Liver (tissue), 9 donors: ENCODE results near the gene GFRA4. TPM values are rescaled to one million over a fixed set of nuclear protein-coding genes. Genes with fewer than 3 reads are reported as not detected.

Source experiments
- DNase-seq: peaks from one replicate; pipeline ENCODE4 v3.0.0-alpha.2; 2017; ENCODE audit warnings: low spot score
- H3K27ac ChIP-seq, 2 donors: one replicate each; pipeline ENCODE4 v1.7.0; 2013; ENCODE audit warnings: inconsistent platforms in 2 of 2, low read length in 2 of 2, control low read depth in 1 of 2, low read depth in 1 of 2, mild to moderate bottlenecking in 1 of 2
- H3K27me3 ChIP-seq, 4 donors: one replicate each; pipeline versions ENCODE4 v1.6.1 to v1.7.0; 2013; ENCODE audit warnings: low read length in 3 of 4, inconsistent platforms in 1 of 4, mild to moderate bottlenecking in 1 of 4, moderate library complexity in 1 of 4; ENCODE audit not compliant: control insufficient read depth in 4 of 4, insufficient read depth in 4 of 4
- H3K36me3 ChIP-seq, 4 donors: one replicate each; pipeline versions ENCODE4 v1.6.1 to v1.7.0; 2013; ENCODE audit warnings: low read length in 3 of 4, mild to moderate bottlenecking in 3 of 4, low read depth in 1 of 4, moderate library complexity in 1 of 4; ENCODE audit not compliant: control insufficient read depth in 4 of 4, insufficient read depth in 3 of 4
- H3K4me1 ChIP-seq, 4 donors: one replicate each; pipeline versions ENCODE4 v1.6.1 to v1.7.0; 2013; ENCODE audit warnings: low read length in 3 of 4, mild to moderate bottlenecking in 3 of 4, moderate library complexity in 1 of 4; ENCODE audit not compliant: control insufficient read depth in 4 of 4, insufficient read depth in 4 of 4
- H3K4me3 ChIP-seq, 3 donors: one replicate each; pipeline versions ENCODE4 v1.6.1 to v1.7.0; 2013; ENCODE audit warnings: low read length in 3 of 3, control low read depth in 1 of 3, low read depth in 1 of 3, mild to moderate bottlenecking in 1 of 3
- H3K9ac ChIP-seq, 2 donors: one replicate each; pipeline ENCODE4 v1.7.0; 2013; ENCODE audit warnings: low read length in 2 of 2, mild to moderate bottlenecking in 2 of 2, moderate library complexity in 2 of 2, control low read depth in 1 of 2, low read depth in 1 of 2
- H3K9me3 ChIP-seq, 4 donors: one replicate each; pipeline versions ENCODE4 v1.6.1 to v1.7.0; 2013; ENCODE audit warnings: low read length in 3 of 4; ENCODE audit not compliant: control insufficient read depth in 4 of 4
- ATF3 ChIP-seq: IDR thresholded peaks from 2 replicates; pipeline ENCODE4 v1.6.1; 2016; ENCODE audit warnings: antibody characterized with exemption
- CTCF ChIP-seq: fragments of 150-350 bp; IDR thresholded peaks from 2 replicates; pipeline ENCODE4 v1.5.1; 2017; ENCODE audit warnings: improper control_type of control experiment, low read depth, low read length; ENCODE audit not compliant: missing input control
- FOXA1 ChIP-seq: IDR thresholded peaks from 2 replicates; pipeline ENCODE4 v1.6.1; 2016; ENCODE audit warnings: antibody characterized with exemption
- FOXA2 ChIP-seq: IDR thresholded peaks from 2 replicates; pipeline ENCODE4 v1.6.1; 2016; ENCODE audit warnings: antibody characterized with exemption
- GABPA ChIP-seq, 2 donors: IDR thresholded peaks in 1 of 2; conservative IDR thresholded peaks in 1 of 2; 2 replicates each; pipeline ENCODE4 v1.6.1; 2016; ENCODE audit warnings: antibody characterized with exemption in 2 of 2, mild to moderate bottlenecking in 1 of 2, moderate library complexity in 1 of 2
- HNF4G ChIP-seq: IDR thresholded peaks from 2 replicates; pipeline ENCODE4 v1.6.1; 2016; ENCODE audit warnings: antibody characterized with exemption
- JUND ChIP-seq, 2 donors: IDR thresholded peaks; 2 replicates each; pipeline ENCODE4 v1.6.1; 2016; ENCODE audit warnings: antibody characterized with exemption in 2 of 2
- MAX ChIP-seq: IDR thresholded peaks from 2 replicates; pipeline ENCODE4 v1.6.1; 2016; ENCODE audit warnings: antibody characterized with exemption
- NR2F2 ChIP-seq: IDR thresholded peaks from 2 replicates; pipeline ENCODE4 v1.6.1; 2016; ENCODE audit warnings: antibody characterized with exemption
- RAD21 ChIP-seq, 2 donors: IDR thresholded peaks; 2 replicates each; pipeline ENCODE4 v1.6.1; 2016; ENCODE audit warnings: antibody characterized with exemption in 2 of 2, mild to moderate bottlenecking in 2 of 2
- SP1 ChIP-seq: IDR thresholded peaks from 2 replicates; pipeline ENCODE4 v1.6.1; 2018; ENCODE audit warnings: antibody characterized with exemption, mild to moderate bottlenecking
- YY1 ChIP-seq: IDR thresholded peaks from 2 replicates; pipeline ENCODE4 v1.6.1; 2016; ENCODE audit warnings: antibody characterized with exemption, mild to moderate bottlenecking
- ZBTB33 ChIP-seq: IDR thresholded peaks from 2 replicates; pipeline ENCODE4 v1.6.1; 2016; ENCODE audit warnings: antibody characterized with exemption
- WGBS: extraction: QIAGEN DNeasy Blood & Tissue Kit; methylation state at CpG from one replicate; pipeline ENCODE4 v1.1.7; 2013; 5-methylcytosine and 5-hydroxymethylcytosine counted together
- polyA plus RNA-seq, 2 donors: library from polyadenylated mRNA; stranded (reverse) in 1 of 2; unstranded in 1 of 2; fragments of 200-250 nt in 1 of 2; fragments of >200 nt in 1 of 2; fragmentation: Nextera tagmentation in 1 of 2; extraction: Ambion mirVana in 1 of 2; gene quantifications; one replicate each; pipeline versions ENCODE4 v1.2.1 to v1.2.3, GENCODE V29; 2013 to 2015
- total RNA-seq, 2 donors: library from RNA; depleted of rRNA; stranded (reverse); fragments of >200 nt; gene quantifications; one replicate each; pipeline ENCODE4 v1.2.3, GENCODE V29; 2014
- donor health status: healthy.
- donor health status: healthy.
- donor health status: healthy.
- donor health status: healthy.
- donor health status: healthy.

The GFRA4 gene
- total and polyA plus RNA-seq, 4 donors = not detected

GRCh38 chr20:3658716-3659491, 4.3 kb downstream of the GFRA4 start:
- peaks cover 0 to 2% (median 0%) of the 10 kb centered on the region in 4 donors for H3K9me3 ChIP-seq
- peaks cover 0 to 23% (median 5%) of the 10 kb centered on the region in 4 donors for H3K27me3 ChIP-seq

GRCh38 chr20:3658019-3658715, 5.0 kb downstream of the GFRA4 start:
- WGBS = 96% methylated on average over 7 of the region's 7 CpGs
- TF ChIP-seq CTCF (no peak), YY1 (no peak)
- no peak overlapping the region for H3K4me3 ChIP-seq
- DNase-seq = no peak
- no peaks in the 10 kb centered on the region for H3K36me3 ChIP-seq
- H3K9ac ChIP-seq = no peak overlapping the region
- no peak overlapping the region for H3K27ac ChIP-seq
- peaks cover 0 to 8% (median 3%) of the 10 kb centered on the region in 4 donors for H3K4me1 ChIP-seq
- H3K9me3 ChIP-seq = peaks cover 0 to 2% (median 0%) of the 10 kb centered on the region in 4 donors
- H3K27me3 ChIP-seq = peaks cover 0 to 21% (median 5%) of the 10 kb centered on the region in 4 donors

More at GRCh38 chr20:3658716-3659491, 4.3 kb downstream of the GFRA4 start:
- H3K27ac ChIP-seq = no peak overlapping the region
- TF ChIP-seq RAD21 (IDR thresholded peaks at IDR 0.05) = no peak
- no peak for TF ChIP-seq ZBTB33
- TF ChIP-seq MAX = no peak
- no peak for TF ChIP-seq JUND (IDR thresholded peaks at IDR 0.05)
- TF ChIP-seq FOXA2 = no peak
- TF ChIP-seq SP1 = no peak
- TF ChIP-seq GABPA (IDR thresholded peaks at IDR 0.05 in 1 of 2, conservative IDR thresholded peaks at IDR 0.05 in 1 of 2) = no peak
- TF ChIP-seq FOXA1 = no peak
- no peak for TF ChIP-seq HNF4G
- TF ChIP-seq NR2F2 = no peak
- peaks cover 0 to 8% (median 3%) of the 10 kb centered on the region in 4 donors for H3K4me1 ChIP-seq
- no peaks in the 10 kb centered on the region for H3K36me3 ChIP-seq
- no peak overlapping the region for H3K4me3 ChIP-seq
- 68% methylated on average over 8 of the region's 8 CpGs for WGBS
- H3K9ac ChIP-seq = no peak overlapping the region
- no peak for DNase-seq

GRCh38 chr20:3655131-3655405, 8.1 kb downstream of the GFRA4 start:
- DNase-seq = no peak
- no peak overlapping the region for H3K9ac ChIP-seq
- 94% methylated on average over 4 of the region's 4 CpGs for WGBS
- H3K27ac ChIP-seq = no peak overlapping the region
- H3K4me1 ChIP-seq = no peaks in the 10 kb centered on the region
- peaks cover under 1 to 5% (median 2%) of the 10 kb centered on the region in 4 donors for H3K36me3 ChIP-seq
- TF ChIP-seq ATF3 (no peak), GABPA (IDR thresholded peaks at IDR 0.05 in 1 of 2, conservative IDR thresholded peaks at IDR 0.05 in 1 of 2) (no peak), JUND (IDR thresholded peaks at IDR 0.05) (no peak), HNF4G (no peak), RAD21 (IDR thresholded peaks at IDR 0.05) (no peak), CTCF (no peak)
- H3K9me3 ChIP-seq = peaks cover 0 to 2% (median 0%) of the 10 kb centered on the region in 4 donors
- peaks cover 0 to 5% (median 4%) of the 10 kb centered on the region in 4 donors for H3K27me3 ChIP-seq
- H3K4me3 ChIP-seq = no peak overlapping the region
